CD4-positive, CD25-positive, alpha-beta regulatory T cell (primary cell): Measurements from ENCODE around the gene MRPL48. TPM values are rescaled to one million over a fixed set of nuclear protein-coding genes. Genes with fewer than 3 reads are reported as not detected.

Experiments
- ATAC-seq, 2 donors: fragments of 150-1000 bp; cut with Tn5 transposase; one replicate each; pipeline ENCODE4 v1.10.0; 2021; ENCODE audit warnings: low read depth in 2 of 2, moderate number of reproducible peaks in 2 of 2, moderate library complexity in 1 of 2
- DNase-seq, 3 donors: peaks; one replicate each; pipeline versions ENCODE4 v3.0.0 to v3.0.0-alpha.2; 2012 to 2022; ENCODE audit warnings: mixed read lengths in 1 of 3
- H3K27ac ChIP-seq: one replicate; pipeline ENCODE4 v1.7.0; 2013; ENCODE audit warnings: mild to moderate bottlenecking, low read length; ENCODE audit not compliant: insufficient read depth, poor library complexity, severe bottlenecking
- H3K27me3 ChIP-seq: one replicate; pipeline ENCODE4 v1.7.0; 2013; ENCODE audit warnings: low read length; ENCODE audit not compliant: control insufficient read depth, insufficient read depth
- H3K36me3 ChIP-seq: one replicate; pipeline ENCODE4 v1.7.0; 2013; ENCODE audit warnings: mild to moderate bottlenecking, low read length, moderate library complexity; ENCODE audit not compliant: control insufficient read depth, insufficient read depth
- H3K4me1 ChIP-seq: 2 replicates; pipeline ENCODE4 v1.7.0; 2013; ENCODE audit warnings: mild to moderate bottlenecking, low read length; ENCODE audit not compliant: insufficient read depth, control insufficient read depth, poor library complexity, severe bottlenecking
- H3K4me3 ChIP-seq: one replicate; pipeline ENCODE4 v1.7.0; 2013; ENCODE audit warnings: low read depth, mild to moderate bottlenecking, low read length, moderate library complexity
- H3K9me3 ChIP-seq, 2 experiments: 1 replicate in 1 of 2; 2 replicates in 1 of 2; pipeline ENCODE4 v1.7.0; 2013; ENCODE audit warnings: low read length in 2 of 2, mild to moderate bottlenecking in 1 of 2, moderate library complexity in 1 of 2; ENCODE audit not compliant: control insufficient read depth in 2 of 2
- H3K27ac Mint-ChIP-seq, 3 donors: one replicate each; pipeline ENCODE4 v1.8.0; 2020 to 2022; ENCODE audit warnings: mild to moderate bottlenecking in 3 of 3, mixed read lengths in 3 of 3, moderate library complexity in 2 of 3
- H3K27me3 Mint-ChIP-seq: one replicate; pipeline ENCODE4 v1.8.0; 2022; ENCODE audit warnings: mild to moderate bottlenecking, mixed read lengths
- H3K36me3 Mint-ChIP-seq: one replicate; pipeline ENCODE4 v1.8.0; 2020; ENCODE audit warnings: mixed read lengths
- H3K4me1 Mint-ChIP-seq, 4 donors: one replicate each; pipeline ENCODE4 v1.8.0; 2020 to 2022; ENCODE audit warnings: mixed read lengths in 4 of 4, mild to moderate bottlenecking in 1 of 4
- H3K4me3 Mint-ChIP-seq, 4 donors: one replicate each; pipeline ENCODE4 v1.8.0; 2020 to 2022; ENCODE audit warnings: mild to moderate bottlenecking in 4 of 4, mixed read lengths in 4 of 4, moderate library complexity in 3 of 4
- H3K9me3 Mint-ChIP-seq, 7 donors: one replicate each; pipeline ENCODE4 v1.8.0; 2020 to 2022; ENCODE audit warnings: mixed read lengths in 7 of 7, mild to moderate bottlenecking in 3 of 7, moderate library complexity in 2 of 7
- polyA plus RNA-seq, 4 donors: library from polyadenylated mRNA; unstranded; fragments of 300-500 nt; fragmentation: Illumina TruSeq; gene quantifications; one replicate each; pipeline ENCODE4 v1.2.3, GENCODE V29; 2021
- total RNA-seq: library from RNA; stranded (reverse); gene quantifications from one replicate; pipeline ENCODE4 v1.2.3, GENCODE V29; 2022

MRPL48 gene
- total RNA-seq (25.7 TPM), polyA plus RNA-seq (10 to 100 TPM; 53.6 to 70.8 (median 66.4) TPM)

GRCh38 chr11:73787643-73788558 lies at the start of gene MRPL48:
Gene MRPL48 (plus strand): TSS chr11:73787874. CDS start chr11:73787972, 98 bp downstream.
- no peaks in the 10 kb centered on the region for H3K9me3 Mint-ChIP-seq
- peak within 1 kb of the TSS; percentile 91 to 99 (median 98) for H3K4me3 Mint-ChIP-seq
- peaks cover 20% of the 10 kb centered on the region for H3K4me1 ChIP-seq
- DNase-seq, result peak; percentile 78 to 94 (median 87)
- H3K36me3 ChIP-seq, result no peaks in the 10 kb centered on the region
- no peaks in the 10 kb centered on the region for H3K36me3 Mint-ChIP-seq
- H3K27me3 Mint-ChIP-seq, result peaks cover 5% of the 10 kb centered on the region
- H3K27me3 ChIP-seq, result no peaks in the 10 kb centered on the region
- no peaks in the 10 kb centered on the region for H3K9me3 ChIP-seq
- peak within 1 kb of the TSS; percentile 98 for H3K4me3 ChIP-seq
- peak within 1 kb of the TSS; percentile 97 to 98 (median 98) for H3K27ac Mint-ChIP-seq
- peak within 1 kb of the TSS; percentile 75 for H3K27ac ChIP-seq
- ATAC-seq, result peak; percentile 100
- H3K4me1 Mint-ChIP-seq, result peaks cover 4 to 37% (median 20%) of the 10 kb centered on the region in 4 donors

GRCh38 chr11:73743045-73743444 lies 44.6 kb upstream of the MRPL48 start:
- H3K9me3 ChIP-seq, result no peaks in the 10 kb centered on the region
- Mint-ChIP-seq H3K27ac (peak overlapping the region in 2 of 3 donors; percentile 42 to 44), H3K36me3 (peaks cover 13% of the 10 kb centered on the region), H3K4me3 (no peak overlapping the region), H3K9me3 (no peaks in the 10 kb centered on the region), H3K4me1 (peaks cover 0 to 53% (median 25%) of the 10 kb centered on the region in 4 donors), H3K27me3 (no peaks in the 10 kb centered on the region)
- H3K36me3 ChIP-seq, result no peaks in the 10 kb centered on the region
- no peak overlapping the region for H3K4me3 ChIP-seq
- no peak overlapping the region for H3K27ac ChIP-seq
- H3K27me3 ChIP-seq, result no peaks in the 10 kb centered on the region
- no peak for DNase-seq
- ATAC-seq, result no peak
- H3K4me1 ChIP-seq, result no peaks in the 10 kb centered on the region

GRCh38 chr11:73746701-73747100 lies 41.0 kb upstream of the MRPL48 start:
- Histone ChIP-seq H3K27ac (no peak overlapping the region), H3K27me3 (no peaks in the 10 kb centered on the region), H3K9me3 (no peaks in the 10 kb centered on the region), H3K4me1 (peaks cover 4% of the 10 kb centered on the region), H3K36me3 (no peaks in the 10 kb centered on the region), H3K4me3 (no peak overlapping the region)
- peaks cover 13% of the 10 kb centered on the region for H3K36me3 Mint-ChIP-seq
- ATAC-seq, result no peak
- peaks cover 7 to 70% (median 39%) of the 10 kb centered on the region in 4 donors for H3K4me1 Mint-ChIP-seq
- H3K27ac Mint-ChIP-seq, result no peak overlapping the region
- no peak for DNase-seq
- H3K9me3 Mint-ChIP-seq, result no peaks in the 10 kb centered on the region
- H3K27me3 Mint-ChIP-seq, result no peaks in the 10 kb centered on the region
- H3K4me3 Mint-ChIP-seq, result no peak overlapping the region

GRCh38 chr11:73747762-73748161 lies 39.9 kb upstream of the MRPL48 start:
- H3K4me1 ChIP-seq, result peaks cover 13% of the 10 kb centered on the region
- Mint-ChIP-seq H3K4me3 (no peak overlapping the region), H3K27me3 (no peaks in the 10 kb centered on the region), H3K36me3 (peaks cover 11% of the 10 kb centered on the region), H3K4me1 (peaks cover 15 to 77% (median 44%) of the 10 kb centered on the region in 4 donors), H3K27ac (no peak overlapping the region), H3K9me3 (no peaks in the 10 kb centered on the region)
- H3K27me3 ChIP-seq, result no peaks in the 10 kb centered on the region
- H3K27ac ChIP-seq, result no peak overlapping the region
- DNase-seq, result no peak
- H3K36me3 ChIP-seq, result no peaks in the 10 kb centered on the region
- no peak for ATAC-seq
- no peaks in the 10 kb centered on the region for H3K9me3 ChIP-seq
- H3K4me3 ChIP-seq, result no peak overlapping the region

- peaks cover 15 to 75% (median 41%) of the 10 kb centered on the region in 4 donors for H3K4me1 Mint-ChIP-seq
- H3K27ac Mint-ChIP-seq, result peak overlapping the region in 1 of 3 donors; percentile 46
These were observed 39.4 kb upstream of the MRPL48 start for GRCh38 chr11:73748300-73748699.

GRCh38 chr11:73749118-73749517 lies 38.6 kb upstream of the MRPL48 start:
- Histone ChIP-seq H3K9me3 (no peaks in the 10 kb centered on the region), H3K27ac (no peak overlapping the region), H3K4me1 (peaks cover 13% of the 10 kb centered on the region), H3K27me3 (no peaks in the 10 kb centered on the region), H3K36me3 (no peaks in the 10 kb centered on the region), H3K4me3 (no peak overlapping the region)
- no peaks in the 10 kb centered on the region for H3K27me3 Mint-ChIP-seq
- ATAC-seq (no peak), DNase-seq (no peak)
- no peak overlapping the region for H3K4me3 Mint-ChIP-seq
- peaks cover 4% of the 10 kb centered on the region for H3K36me3 Mint-ChIP-seq
- peaks cover 20 to 75% (median 39%) of the 10 kb centered on the region in 4 donors for H3K4me1 Mint-ChIP-seq
- H3K9me3 Mint-ChIP-seq, result no peaks in the 10 kb centered on the region
- peak overlapping the region in 1 of 3 donors; percentile 60 for H3K27ac Mint-ChIP-seq

More at GRCh38 chr11:73748300-73748699, 39.4 kb upstream of the MRPL48 start:
- Mint-ChIP-seq H3K9me3 (no peaks in the 10 kb centered on the region), H3K4me3 (no peak overlapping the region), H3K27me3 (no peaks in the 10 kb centered on the region), H3K36me3 (peaks cover 6% of the 10 kb centered on the region)
- Histone ChIP-seq H3K27ac (no peak overlapping the region), H3K9me3 (no peaks in the 10 kb centered on the region), H3K4me1 (peaks cover 13% of the 10 kb centered on the region), H3K27me3 (no peaks in the 10 kb centered on the region), H3K4me3 (no peak overlapping the region), H3K36me3 (no peaks in the 10 kb centered on the region)
- ATAC-seq (no peak), DNase-seq (no peak)

- Histone ChIP-seq H3K27ac (no peak overlapping the region), H3K4me1 (peaks cover 13% of the 10 kb centered on the region), H3K4me3 (no peak overlapping the region), H3K9me3 (no peaks in the 10 kb centered on the region), H3K36me3 (no peaks in the 10 kb centered on the region), H3K27me3 (no peaks in the 10 kb centered on the region)
- H3K9me3 Mint-ChIP-seq, result no peaks in the 10 kb centered on the region
- H3K27me3 Mint-ChIP-seq, result no peaks in the 10 kb centered on the region
- H3K36me3 Mint-ChIP-seq, result peaks cover 4% of the 10 kb centered on the region
- H3K4me3 Mint-ChIP-seq, result no peak overlapping the region
- H3K27ac Mint-ChIP-seq, result peak overlapping the region in 1 of 3 donors; percentile 63
- no peak for DNase-seq
- H3K4me1 Mint-ChIP-seq, result peaks cover 20 to 75% (median 37%) of the 10 kb centered on the region in 4 donors
- no peak for ATAC-seq
These were observed 37.4 kb upstream of the MRPL48 start for GRCh38 chr11:73750228-73750627.
